Body of pancreas (tissue), 4 donors: ENCODE results near the gene BCL2L12. TPM values are rescaled to one million over a fixed set of nuclear protein-coding genes. Genes with fewer than 3 reads are reported as not detected.

Experiments
- ATAC-seq: fragments of 150-250 bp; one replicate; pipeline ENCODE4 v1.9.1; 2016
- DNase-seq, 4 donors: peaks; one replicate each; pipeline ENCODE4 v3.0.0-alpha.2; 2019
- H3K27ac ChIP-seq, 4 donors: fragments of 200-600 bp; sonication (generic); 1 replicate in 3 of 4; 2 replicates in 1 of 4; pipeline versions ENCODE4 v1.5.1 to v1.6.1; 2016 to 2019; ENCODE audit warnings: mild to moderate bottlenecking in 1 of 4, mixed read lengths in 1 of 4, moderate library complexity in 1 of 4
- H3K27me3 ChIP-seq, 2 donors: fragments of 200-600 bp; sonication (generic); one replicate each; pipeline ENCODE4 v1.6.0; 2016; ENCODE audit warnings: mild to moderate bottlenecking in 1 of 2
- H3K36me3 ChIP-seq, 2 donors: fragments of 200-600 bp; sonication (generic); replicated peaks in 1 of 2; 2 replicates each; pipeline ENCODE4 v1.5.1; 2016; ENCODE audit warnings: low read depth in 2 of 2; ENCODE audit not compliant: insufficient read depth in 1 of 2
- H3K4me1 ChIP-seq: fragments of 200-600 bp; sonication (generic); one replicate; pipeline ENCODE4 v1.6.0; 2016
- H3K4me3 ChIP-seq, 2 donors: fragments of 200-600 bp; sonication (generic); 1 replicate in 1 of 2; 2 replicates in 1 of 2; pipeline ENCODE4 v1.5.1; 2016 to 2019
- H3K9me3 ChIP-seq, 3 donors: fragments of 200-600 bp; sonication (generic); 1 replicate in 2 of 3; 2 replicates in 1 of 3; pipeline ENCODE4 v1.5.1; 2016
- CTCF ChIP-seq, 7 experiments: fragments of 450-650 bp in 4 of 7; fragments of 200-600 bp in 3 of 7; sonication (generic) in 3 of 7; IDR thresholded peaks; one replicate each; pipeline ENCODE4 v1.5.1; 2016 to 2019; ENCODE audit warnings: antibody characterized with exemption in 7 of 7
- POLR2A ChIP-seq, 3 donors: fragments of 450-650 bp; IDR thresholded peaks; one replicate each; pipeline ENCODE4 v1.6.1; 2016; ENCODE audit warnings: antibody characterized with exemption in 3 of 3, mild to moderate bottlenecking in 2 of 3
- WGBS, 2 donors: methylation state at CpG; one replicate each; pipeline ENCODE4 v1.1.5; 2017; 5-methylcytosine and 5-hydroxymethylcytosine counted together
- intact Hi-C: fragments of 100-400 bp; cut with DNase I; formaldehyde crosslinking; loops from one replicate; pipeline ENCODE4 v1.15.1; 2023
- total RNA-seq, 2 donors: library from RNA; depleted of rRNA; stranded (reverse); fragments of >200 nt; gene quantifications; one replicate each; pipeline ENCODE4 v1.1.0, GENCODE V29; 2016

Gene BCL2L12
- total RNA-seq, 2 donors from 2014 or later, result 3.6 to 5.6 TPM

DNA sequence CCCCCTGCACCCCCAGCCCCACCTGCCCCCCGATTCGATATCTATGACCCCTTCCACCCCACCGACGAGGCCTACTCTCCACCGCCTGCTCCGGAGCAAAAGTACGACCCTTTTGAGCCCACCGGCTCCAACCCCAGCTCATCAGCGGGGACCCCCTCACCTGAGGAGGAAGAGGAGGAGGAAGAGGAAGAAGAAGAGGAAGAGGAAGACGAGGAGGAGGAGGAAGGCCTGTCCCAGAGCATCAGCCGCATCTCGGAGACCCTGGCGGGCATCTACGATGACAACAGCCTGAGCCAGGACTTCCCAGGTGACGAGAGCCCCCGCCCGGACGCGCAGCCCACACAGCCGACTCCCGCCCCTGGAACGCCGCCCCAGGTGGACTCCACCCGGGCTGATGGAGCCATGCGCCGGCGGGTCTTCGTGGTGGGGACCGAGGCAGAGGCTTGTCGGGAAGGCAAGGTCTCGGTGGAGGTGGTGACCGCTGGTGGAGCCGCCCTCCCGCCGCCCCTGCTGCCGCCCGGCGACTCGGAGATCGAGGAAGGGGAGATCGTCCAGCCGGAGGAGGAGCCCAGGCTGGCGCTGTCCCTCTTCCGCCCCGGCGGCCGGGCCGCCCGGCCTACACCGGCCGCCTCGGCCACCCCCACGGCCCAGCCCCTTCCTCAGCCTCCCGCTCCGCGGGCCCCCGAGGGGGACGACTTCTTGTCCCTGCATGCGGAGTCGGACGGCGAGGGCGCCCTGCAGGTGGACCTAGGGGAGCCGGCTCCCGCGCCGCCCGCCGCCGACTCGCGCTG, 14.5 kb upstream of the BCL2L12 start:
- H3K4me3 ChIP-seq, result no peak overlapping the region
- intact Hi-C loops, result no loop called here
- H3K36me3 ChIP-seq, result peaks cover 3 to 26% of the 10 kb centered on the region in 2 donors
- no peak overlapping the region for H3K27ac ChIP-seq
- TF ChIP-seq POLR2A (IDR thresholded peaks at IDR 0.05) (no peak), CTCF (IDR thresholded peaks at IDR 0.05) (no peak)
- DNase-seq (no peak), ATAC-seq (no peak)
- H3K4me1 ChIP-seq, result no peaks in the 10 kb centered on the region
- no peaks in the 10 kb centered on the region for H3K9me3 ChIP-seq
- no peaks in the 10 kb centered on the region for H3K27me3 ChIP-seq
- WGBS, 2 donors, result 92 to 96% methylated on average over 23 to 59 of the region's 72 CpGs

- DNase-seq (no peak), ATAC-seq (no peak)
- Histone ChIP-seq H3K27ac (no peak overlapping the region), H3K9me3 (no peaks in the 10 kb centered on the region), H3K27me3 (no peaks in the 10 kb centered on the region), H3K4me3 (no peak overlapping the region), H3K36me3 (peaks cover 3 to 29% of the 10 kb centered on the region in 2 donors), H3K4me1 (no peaks in the 10 kb centered on the region)
- WGBS, 2 donors, result 96% methylated on average over 104 to 106 of the region's 110 CpGs
- TF ChIP-seq CTCF (IDR thresholded peaks at IDR 0.05) (no peak), POLR2A (IDR thresholded peaks at IDR 0.05) (no peak)
- intact Hi-C loops, result no loop called here
Measured at GRCh38 chr19:49651820-49652550, 13.7 kb upstream of the BCL2L12 start.

DNA sequence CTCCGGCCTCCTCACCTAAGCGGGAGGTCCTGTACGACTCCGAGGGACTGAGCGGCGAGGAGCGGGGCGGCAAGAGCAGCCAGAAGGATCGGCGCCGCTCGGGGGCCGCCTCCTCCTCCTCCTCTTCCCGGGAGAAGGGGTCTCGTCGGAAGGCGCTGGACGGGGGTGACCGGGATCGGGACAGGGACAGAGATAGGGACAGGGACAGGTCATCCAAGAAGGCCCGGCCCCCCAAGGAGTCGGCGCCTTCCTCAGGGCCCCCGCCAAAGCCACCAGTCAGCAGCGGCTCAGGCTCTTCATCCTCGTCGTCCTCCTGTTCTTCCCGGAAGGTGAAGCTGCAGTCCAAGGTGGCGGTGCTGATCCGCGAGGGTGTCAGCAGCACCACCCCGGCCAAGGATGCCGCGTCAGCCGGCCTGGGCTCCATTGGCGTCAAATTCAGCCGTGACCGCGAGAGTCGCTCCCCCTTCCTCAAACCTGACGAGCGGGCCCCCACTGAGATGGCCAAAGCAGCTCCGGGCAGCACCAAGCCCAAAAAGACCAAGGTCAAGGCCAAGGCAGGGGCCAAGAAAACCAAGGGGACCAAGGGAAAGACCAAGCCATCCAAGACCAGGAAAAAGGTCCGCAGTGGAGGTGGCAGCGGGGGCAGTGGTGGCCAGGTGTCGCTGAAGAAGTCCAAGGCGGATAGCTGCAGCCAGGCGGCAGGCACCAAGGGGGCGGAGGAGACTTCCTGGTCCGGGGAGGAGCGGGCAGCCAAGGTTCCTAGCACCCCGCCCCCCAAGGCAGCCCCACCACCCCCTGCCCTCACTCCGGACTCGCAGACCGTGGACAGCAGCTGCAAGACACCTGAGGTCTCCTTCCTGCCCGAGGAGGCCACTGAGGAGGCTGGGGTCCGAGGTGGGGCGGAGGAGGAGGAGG, 12.9 kb upstream of the BCL2L12 start:
- Histone ChIP-seq H3K27ac (no peak overlapping the region), H3K27me3 (no peaks in the 10 kb centered on the region), H3K4me3 (no peak overlapping the region), H3K9me3 (no peaks in the 10 kb centered on the region), H3K4me1 (no peaks in the 10 kb centered on the region), H3K36me3 (peaks cover 3 to 34% of the 10 kb centered on the region in 2 donors)
- DNase-seq (no peak), ATAC-seq (no peak)
- no peak for TF ChIP-seq POLR2A (IDR thresholded peaks at IDR 0.05)
- no peak for TF ChIP-seq CTCF (IDR thresholded peaks at IDR 0.05)
- intact Hi-C loops, result no loop called here
- WGBS, 2 donors, result 93% methylated on average over 39 to 57 of the region's 58 CpGs

DNA sequence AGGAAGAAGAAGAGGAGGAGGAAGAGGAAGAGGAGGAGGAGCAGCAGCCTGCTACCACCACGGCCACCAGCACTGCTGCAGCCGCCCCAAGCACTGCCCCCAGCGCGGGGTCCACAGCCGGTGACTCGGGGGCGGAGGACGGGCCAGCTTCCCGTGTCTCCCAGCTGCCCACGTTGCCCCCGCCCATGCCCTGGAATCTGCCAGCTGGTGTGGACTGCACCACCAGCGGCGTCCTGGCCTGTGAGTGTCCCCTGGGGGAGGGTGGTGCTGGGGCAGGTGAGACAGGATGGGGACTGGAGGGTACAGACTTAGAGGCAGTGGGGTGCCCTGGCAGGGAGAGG, 12.3 kb upstream of the BCL2L12 start:
- Histone ChIP-seq H3K27ac (no peak overlapping the region), H3K36me3 (peaks cover 3 to 34% of the 10 kb centered on the region in 2 donors), H3K4me3 (no peak overlapping the region), H3K9me3 (no peaks in the 10 kb centered on the region), H3K4me1 (no peaks in the 10 kb centered on the region), H3K27me3 (no peaks in the 10 kb centered on the region)
- DNase-seq, result no peak
- WGBS, 2 donors, result 84 to 85% methylated on average over 10 to 13 of the region's 13 CpGs
- intact Hi-C loops, result no loop called here
- TF ChIP-seq POLR2A (IDR thresholded peaks at IDR 0.05), result no peak
- no peak for TF ChIP-seq CTCF (IDR thresholded peaks at IDR 0.05)
- no peak for ATAC-seq
